HG02885 (cell line): ENCODE measurements around the gene TMIGD2.
"Not testable (repeated sequence)": the region's sequence is repeated elsewhere in the genome, so short reads cannot be mapped to it uniquely, and the experiment has no call there.

Source experiments
- ATAC-seq: cut with Tn5 transposase; IDR thresholded peaks from one replicate; pipeline ENCODE4 v1.9.1; 2021; ENCODE audit warnings: mild to moderate bottlenecking; ENCODE audit not compliant: unreplicated experiment, poor library complexity

Gene TMIGD2

GRCh38 chr19:4268816-4269430 is 33.3 kb downstream of the TMIGD2 start:
- ATAC-seq, result no peak

- ATAC-seq, result no peak
Observed at GRCh38 chr19:4267901-4268815, 34.0 kb downstream of the TMIGD2 start.

- ATAC-seq, result no peak
Observed at GRCh38 chr19:4267101-4267900, 34.9 kb downstream of the TMIGD2 start.

- ATAC-seq, result no peak
Observed at GRCh38 chr19:4266253-4267000, 35.8 kb downstream of the TMIGD2 start.

GRCh38 chr19:4264812-4265211 is 37.4 kb downstream of the TMIGD2 start:
- no peak for ATAC-seq

- no peak for ATAC-seq
Observed at GRCh38 chr19:4260613-4261191, 41.5 kb downstream of the TMIGD2 start.

- ATAC-seq, result no peak
Observed at GRCh38 chr19:4258181-4258580, 44.0 kb downstream of the TMIGD2 start.

GRCh38 chr19:4257025-4257424 is 45.2 kb downstream of the TMIGD2 start:
- no peak for ATAC-seq

GRCh38 chr19:4256563-4256962 is 45.6 kb downstream of the TMIGD2 start:
- no peak for ATAC-seq

GRCh38 chr19:4246767-4247593 is 55.2 kb downstream of the TMIGD2 start, which contains the start of gene YJU2:
Gene YJU2, plus strand, starts transcription at chr19:4247080. Its CDS starts 67 bp downstream, at chr19:4247147.
- peak; percentile 93 for ATAC-seq

GRCh38 chr19:4245938-4246337 is 56.3 kb downstream of the TMIGD2 start:
- ATAC-seq, result not testable (repeated sequence)
